Activated CD4-positive, alpha-beta memory T cell treated with anti-CD3 and anti-CD28 coated beads for 36 hours (primary cell): ENCODE measurements around the gene CABP4. TPM values are rescaled to one million over a fixed set of nuclear protein-coding genes. Genes with fewer than 3 reads are reported as not detected.

Experiments
- CTCF ChIA-PET: fragments of 350-600 bp; sonication (Branson Sonifier 250); formaldehyde crosslinking; loops from one replicate; lab custom pipeline; 2021; ENCODE audit warnings: antibody characterized with exemption, inconsistent platforms; lab: Charles Lee
- POLR2A ChIA-PET: fragments of 350-600 bp; sonication (Branson Sonifier 250); formaldehyde crosslinking; loops from one replicate; lab custom pipeline; 2021; ENCODE audit warnings: antibody characterized with exemption; lab: Charles Lee
- DNase-seq: peaks from one replicate; pipeline ENCODE4 v3.0.0-alpha.2; 2020
- H3K27ac Mint-ChIP-seq: one replicate; pipeline ENCODE4 v1.8.0; 2021; ENCODE audit warnings: mixed read lengths
- H3K27me3 Mint-ChIP-seq: one replicate; pipeline ENCODE4 v1.8.0; 2021; ENCODE audit warnings: mixed read lengths
- H3K36me3 Mint-ChIP-seq: one replicate; pipeline ENCODE4 v1.8.0; 2021; ENCODE audit warnings: mixed read lengths
- H3K4me1 Mint-ChIP-seq: one replicate; pipeline ENCODE4 v1.8.0; 2021; ENCODE audit warnings: low read depth, mixed read lengths
- H3K4me3 Mint-ChIP-seq: one replicate; pipeline ENCODE4 v1.8.0; 2021; ENCODE audit warnings: mild to moderate bottlenecking, mixed read lengths
- H3K9me3 Mint-ChIP-seq: one replicate; pipeline ENCODE4 v1.8.0; 2021; ENCODE audit warnings: mixed read lengths
- intact Hi-C: fragments of 100-400 bp; cut with micrococcal nuclease; formaldehyde crosslinking; loops from one replicate; pipeline ENCODE4 v1.15.1; 2023
- total RNA-seq, 2 experiments: library from RNA; stranded (reverse); gene quantifications; one replicate each; pipeline ENCODE4 v1.2.3, GENCODE V29; 2021

The CABP4 gene
- total RNA-seq, 2 experiments from 2014 or later = 1.0 to 1.2 TPM

GRCh38 chr11:67492801-67493547, 37.8 kb downstream of the CABP4 start:
- peak; percentile 49 for DNase-seq
- H3K4me1 Mint-ChIP-seq = peaks cover 26% of the 10 kb centered on the region
- H3K27ac Mint-ChIP-seq = no peak overlapping the region
- ChIA-PET POLR2A (interaction anchor here (2.0 to 2.6 kb wide), 2 partner anchors 25 to 54 kb away, joined by 6 to 9 read pairs; partner anchors contain the start of gene TMEM134), CTCF (no interaction called here)
- H3K36me3 Mint-ChIP-seq = peaks cover 56% of the 10 kb centered on the region
- intact Hi-C loops = no loop called here
- H3K9me3 Mint-ChIP-seq = no peaks in the 10 kb centered on the region
- no peak overlapping the region for H3K4me3 Mint-ChIP-seq
- H3K27me3 Mint-ChIP-seq = no peaks in the 10 kb centered on the region

GRCh38 chr11:67493548-67494370, 38.6 kb downstream of the CABP4 start:
- Mint-ChIP-seq H3K27ac (no peak overlapping the region), H3K27me3 (no peaks in the 10 kb centered on the region), H3K4me3 (no peak overlapping the region), H3K36me3 (peaks cover 50% of the 10 kb centered on the region), H3K9me3 (no peaks in the 10 kb centered on the region), H3K4me1 (peaks cover 18% of the 10 kb centered on the region)
- ChIA-PET POLR2A (no interaction called here), CTCF (no interaction called here)
- intact Hi-C loops = no loop called here
- DNase-seq = no peak

- no peak overlapping the region for H3K4me3 Mint-ChIP-seq
- DNase-seq = no peak
- ChIA-PET POLR2A (no interaction called here), CTCF (no interaction called here)
- H3K36me3 Mint-ChIP-seq = peaks cover 47% of the 10 kb centered on the region
- no peak overlapping the region for H3K27ac Mint-ChIP-seq
- H3K9me3 Mint-ChIP-seq = no peaks in the 10 kb centered on the region
- H3K27me3 Mint-ChIP-seq = no peaks in the 10 kb centered on the region
- peaks cover 11% of the 10 kb centered on the region for H3K4me1 Mint-ChIP-seq
- intact Hi-C loops = no loop called here
Observed at GRCh38 chr11:67494371-67495233, 39.4 kb downstream of the CABP4 start.

GRCh38 chr11:67495234-67496005, 40.3 kb downstream of the CABP4 start:
- CTCF ChIA-PET = no interaction called here
- H3K27ac Mint-ChIP-seq = no peak overlapping the region

GRCh38 chr11:67496113-67496512, 41.0 kb downstream of the CABP4 start:
- Mint-ChIP-seq H3K4me3 (no peak overlapping the region), H3K4me1 (peaks cover 9% of the 10 kb centered on the region), H3K27me3 (no peaks in the 10 kb centered on the region), H3K36me3 (peaks cover 45% of the 10 kb centered on the region), H3K9me3 (no peaks in the 10 kb centered on the region), H3K27ac (no peak overlapping the region)
- ChIA-PET CTCF (no interaction called here), POLR2A (no interaction called here)
- no peak for DNase-seq
- intact Hi-C loops = no loop called here

More at GRCh38 chr11:67495234-67496005, 40.3 kb downstream of the CABP4 start:
- POLR2A ChIA-PET = no interaction called here
- intact Hi-C loops = no loop called here
- no peak overlapping the region for H3K4me3 Mint-ChIP-seq
- peaks cover 5% of the 10 kb centered on the region for H3K4me1 Mint-ChIP-seq
- no peaks in the 10 kb centered on the region for H3K9me3 Mint-ChIP-seq
- H3K36me3 Mint-ChIP-seq = peaks cover 45% of the 10 kb centered on the region
- no peaks in the 10 kb centered on the region for H3K27me3 Mint-ChIP-seq
- DNase-seq = no peak

- DNase-seq = no peak
- H3K4me3 Mint-ChIP-seq = no peak overlapping the region
- peaks cover 42% of the 10 kb centered on the region for H3K36me3 Mint-ChIP-seq
- peaks cover 21% of the 10 kb centered on the region for H3K4me1 Mint-ChIP-seq
- ChIA-PET POLR2A (no interaction called here), CTCF (no interaction called here)
- H3K27me3 Mint-ChIP-seq = no peaks in the 10 kb centered on the region
- H3K27ac Mint-ChIP-seq = no peak overlapping the region
- no peaks in the 10 kb centered on the region for H3K9me3 Mint-ChIP-seq
- intact Hi-C loops = no loop called here
Observed at GRCh38 chr11:67497656-67498291, 42.6 kb downstream of the CABP4 start.

GRCh38 chr11:67498544-67498972, 43.4 kb downstream of the CABP4 start:
- peaks cover 25% of the 10 kb centered on the region for H3K4me1 Mint-ChIP-seq
- H3K27me3 Mint-ChIP-seq = no peaks in the 10 kb centered on the region
- no peaks in the 10 kb centered on the region for H3K9me3 Mint-ChIP-seq
- ChIA-PET POLR2A (no interaction called here), CTCF (no interaction called here)
- no peak for DNase-seq
- H3K4me3 Mint-ChIP-seq = no peak overlapping the region
- intact Hi-C loops = no loop called here
- no peak overlapping the region for H3K27ac Mint-ChIP-seq
- H3K36me3 Mint-ChIP-seq = peaks cover 45% of the 10 kb centered on the region

GRCh38 chr11:67499808-67500483, 44.8 kb downstream of the CABP4 start:
- no peak for DNase-seq
- POLR2A ChIA-PET = no interaction called here
- Mint-ChIP-seq H3K27ac (peak overlapping the region; percentile 42), H3K4me3 (no peak overlapping the region), H3K27me3 (no peaks in the 10 kb centered on the region), H3K36me3 (peaks cover 49% of the 10 kb centered on the region), H3K4me1 (peaks cover 28% of the 10 kb centered on the region), H3K9me3 (no peaks in the 10 kb centered on the region)
- intact Hi-C loops = no loop called here
- CTCF ChIA-PET = interaction anchor here (0.8 kb wide), 1 partner anchor 148 kb away, joined by 4 read pairs; no protein-coding TSS in a partner anchor

- Mint-ChIP-seq H3K36me3 (peaks cover 49% of the 10 kb centered on the region), H3K27ac (no peak overlapping the region), H3K27me3 (no peaks in the 10 kb centered on the region), H3K4me3 (no peak overlapping the region), H3K4me1 (peaks cover 29% of the 10 kb centered on the region), H3K9me3 (no peaks in the 10 kb centered on the region)
- intact Hi-C loops = no loop called here
- ChIA-PET CTCF (interaction anchor here (0.8 kb wide), 1 partner anchor 149 kb away, joined by 4 read pairs; no protein-coding TSS in a partner anchor), POLR2A (no interaction called here)
- DNase-seq = no peak
Observed at GRCh38 chr11:67500484-67500821, 45.3 kb downstream of the CABP4 start.

- peaks cover 32% of the 10 kb centered on the region for H3K4me1 Mint-ChIP-seq
- intact Hi-C loops = no loop called here
- no peaks in the 10 kb centered on the region for H3K27me3 Mint-ChIP-seq
- DNase-seq = no peak
- H3K27ac Mint-ChIP-seq = peak overlapping the region; percentile 39
- no peak overlapping the region for H3K4me3 Mint-ChIP-seq
- no peaks in the 10 kb centered on the region for H3K9me3 Mint-ChIP-seq
- ChIA-PET CTCF (no interaction called here), POLR2A (no interaction called here)
- peaks cover 47% of the 10 kb centered on the region for H3K36me3 Mint-ChIP-seq
Observed at GRCh38 chr11:67500831-67501715, 45.9 kb downstream of the CABP4 start.
